GM19438 (cell line): ENCODE data around the gene IGSF9.

Experiments used
- ATAC-seq: cut with Tn5 transposase; IDR thresholded peaks from one replicate; pipeline ENCODE4 v1.9.1; 2021; ENCODE audit warnings: low read depth; ENCODE audit not compliant: unreplicated experiment

IGSF9 gene

DNA sequence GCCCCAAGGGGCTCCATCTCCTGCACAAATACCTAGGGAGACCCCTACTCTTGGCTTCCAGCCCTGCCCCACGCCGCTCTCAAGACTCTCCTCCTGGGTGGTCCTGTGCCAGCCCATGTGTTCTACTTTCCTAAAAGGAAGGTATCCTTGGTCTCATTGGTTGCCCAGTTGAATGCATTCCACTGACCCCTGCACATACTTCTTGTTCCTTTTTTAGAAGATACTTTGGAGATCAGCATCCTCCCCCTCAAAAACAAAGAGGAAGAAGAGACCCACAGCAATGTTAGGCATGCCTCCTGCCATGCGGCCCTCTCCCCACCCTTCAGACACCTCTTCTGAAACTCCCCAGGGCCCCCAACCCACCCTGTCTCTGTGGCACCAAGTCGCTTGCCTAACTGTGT, 4.6 kb upstream of the IGSF9 start:
- ATAC-seq, result no peak

DNA sequence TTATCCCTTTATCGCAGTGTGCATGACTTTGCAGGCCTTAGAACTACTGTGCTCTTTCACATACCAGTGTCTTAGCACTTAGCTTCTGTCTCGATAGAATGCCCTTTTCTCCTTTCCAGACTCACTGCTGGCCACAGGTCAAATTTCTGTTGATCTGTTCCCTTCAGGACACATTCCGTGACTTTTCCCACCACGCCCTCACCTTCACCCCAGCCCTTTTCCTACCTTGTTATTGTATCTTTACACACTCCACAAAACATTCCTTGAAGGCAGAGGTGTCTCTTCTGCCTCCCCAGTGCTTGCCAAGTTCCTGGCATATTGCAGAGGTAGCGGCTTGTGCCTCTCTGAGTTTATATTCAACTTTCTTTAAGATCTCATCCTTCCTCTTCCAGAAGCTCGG, 3.7 kb upstream of the IGSF9 start:
- no peak for ATAC-seq

DNA sequence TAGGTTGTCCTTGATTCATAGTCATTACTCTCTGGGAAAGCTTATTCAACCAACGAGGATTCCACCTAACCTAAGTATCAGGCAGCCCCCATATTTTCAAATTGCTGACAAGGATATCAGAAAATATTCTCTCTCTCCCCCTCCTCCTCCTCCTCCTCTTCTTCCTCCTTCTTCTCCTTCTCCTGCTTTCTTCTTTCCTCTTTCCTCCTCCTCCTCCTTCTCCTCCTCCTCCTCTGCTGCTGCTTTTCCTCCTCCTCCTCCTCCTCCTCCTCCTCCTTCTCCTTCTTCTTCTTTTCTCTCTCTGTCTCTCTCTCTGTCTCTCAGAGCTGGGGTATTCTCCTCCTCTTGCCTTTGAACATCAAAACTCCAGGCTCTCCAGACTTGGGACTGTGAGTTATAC, 2.5 kb upstream of the IGSF9 start:
- no peak for ATAC-seq

DNA sequence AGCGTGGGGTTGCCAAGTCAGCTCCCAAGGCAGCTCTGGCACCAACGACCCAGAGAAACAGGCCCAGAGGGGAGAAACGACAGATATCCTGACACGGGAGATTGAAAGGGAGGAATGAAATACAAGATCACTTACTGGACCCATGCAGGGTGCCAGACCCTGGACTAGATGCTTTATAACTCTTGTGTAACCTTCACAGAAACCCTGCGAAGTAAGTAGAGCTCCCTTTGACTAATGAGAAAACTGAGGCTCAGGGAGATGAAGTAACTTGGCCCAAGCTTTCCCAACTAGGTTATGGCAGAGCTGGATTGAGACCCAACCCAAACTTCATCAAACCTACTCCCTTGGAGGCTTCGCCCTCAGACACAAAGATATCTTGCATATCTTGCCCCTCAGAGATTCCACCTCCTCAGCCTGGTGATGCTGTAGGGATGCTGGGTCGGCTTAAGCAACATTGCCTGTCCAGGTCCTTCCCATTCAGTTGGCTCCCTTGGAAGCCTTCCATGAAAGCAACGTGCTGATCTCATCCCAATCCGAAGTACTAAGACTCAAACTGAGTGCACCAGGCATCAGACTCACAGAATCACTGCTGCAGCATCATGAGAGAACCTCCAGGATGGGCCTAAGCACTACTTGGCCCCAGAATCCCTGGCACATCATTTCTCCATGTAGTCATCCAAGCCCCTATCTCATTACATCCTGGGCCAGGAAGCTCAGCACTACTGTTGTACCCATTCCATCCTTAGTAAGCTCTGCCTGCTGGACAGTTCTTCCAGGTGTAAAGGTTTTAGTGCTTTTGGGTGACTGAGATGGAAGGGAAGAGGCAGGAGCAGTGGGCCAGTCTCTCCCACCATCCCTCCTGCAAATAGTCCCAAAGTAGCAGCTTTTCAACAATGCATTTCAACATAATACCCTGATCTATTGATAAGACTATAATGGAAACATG, 1.1 kb upstream of the IGSF9 start:
- no peak for ATAC-seq

DNA sequence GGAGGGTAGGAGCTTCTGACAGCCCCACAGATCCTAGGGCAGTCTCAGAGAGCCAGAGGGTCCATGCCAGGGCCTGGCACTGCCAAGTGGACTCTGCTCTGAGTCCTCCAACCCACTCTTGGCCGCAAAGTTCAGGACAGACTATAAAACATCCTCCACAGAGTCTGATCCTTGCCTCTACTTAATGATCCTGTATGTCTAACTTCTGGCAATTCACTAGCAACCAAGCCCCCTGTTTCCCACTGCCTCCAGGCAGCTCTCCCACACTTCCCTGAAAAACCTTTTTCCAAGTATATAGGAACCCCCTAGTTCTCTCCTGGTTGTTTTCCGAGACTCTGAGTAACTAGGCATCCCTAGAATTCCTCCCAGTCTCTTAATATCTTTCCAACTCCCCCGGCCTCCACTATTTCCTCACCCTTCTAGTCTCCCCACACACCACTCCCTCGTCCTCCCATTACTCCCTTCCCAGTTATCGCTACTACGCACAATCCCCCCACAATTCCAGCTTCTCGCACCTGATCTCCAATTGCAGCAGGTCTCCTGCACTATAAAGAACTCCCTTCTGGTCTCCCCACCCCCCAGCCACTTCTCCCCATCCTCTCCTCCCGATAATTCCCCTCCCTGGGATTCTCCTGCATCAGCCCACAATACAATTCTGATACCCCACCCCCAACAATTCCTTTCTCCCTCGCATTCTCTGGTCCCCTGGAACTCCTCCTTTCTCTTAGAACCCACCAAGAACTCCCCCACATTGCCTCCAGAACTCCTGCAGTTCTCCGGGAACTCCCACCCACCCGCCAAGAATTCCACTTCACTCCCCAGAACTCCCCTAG, 574 bp downstream of the IGSF9 start:
- no peak for ATAC-seq

DNA sequence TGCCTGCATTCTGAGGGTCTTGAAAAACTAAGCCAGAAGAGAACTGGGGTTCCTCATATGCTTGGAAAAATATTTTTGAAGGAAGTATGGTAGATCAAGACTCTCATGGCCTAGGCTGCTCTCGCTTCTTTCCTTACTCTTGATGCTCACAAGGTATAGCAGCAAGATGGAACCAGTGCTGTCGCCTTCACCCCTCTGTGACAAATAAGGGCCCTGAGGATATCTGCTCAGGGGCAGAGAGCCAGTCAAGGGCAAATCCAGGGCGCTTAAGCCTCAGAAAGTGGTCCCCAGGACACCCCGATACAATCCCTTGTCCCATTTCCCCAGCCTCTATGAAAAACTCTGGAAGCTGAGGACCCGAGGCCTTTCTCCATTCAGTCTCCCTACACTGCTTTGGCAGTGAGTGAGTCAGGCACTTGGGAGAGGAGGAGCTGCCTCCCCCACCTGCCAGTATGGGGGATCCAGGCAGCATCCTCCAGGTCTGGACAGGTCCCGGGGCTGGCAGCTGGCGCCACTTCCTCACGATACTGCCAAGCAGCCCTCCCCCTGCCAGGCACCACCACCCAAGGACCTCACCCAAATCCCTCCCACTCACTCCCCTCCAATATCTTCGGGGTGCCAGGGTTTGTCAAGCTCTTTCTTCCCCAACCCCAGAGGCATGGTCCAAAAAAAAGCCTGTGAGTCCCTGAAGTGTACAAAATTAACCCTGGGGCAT, 1.3 kb downstream of the IGSF9 start:
- no peak for ATAC-seq

DNA sequence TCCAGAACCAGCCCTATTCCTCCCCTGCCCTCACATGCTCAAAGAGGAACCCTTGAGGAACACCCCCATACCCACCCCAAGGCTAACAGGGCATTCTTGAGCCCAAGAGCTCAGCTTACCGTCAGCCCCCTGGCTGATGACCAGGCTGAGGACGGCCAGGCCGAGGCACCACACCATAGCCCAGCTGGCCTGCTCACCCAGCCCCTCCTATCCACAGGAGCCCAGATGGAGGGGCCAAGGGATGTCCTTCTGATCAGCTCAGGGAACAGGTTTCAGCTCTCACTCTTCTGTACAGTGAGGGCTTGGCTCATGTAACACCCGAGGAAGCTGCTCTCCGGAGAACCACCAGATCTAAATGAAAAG, 2.2 kb downstream of the IGSF9 start:
- no peak for ATAC-seq

DNA sequence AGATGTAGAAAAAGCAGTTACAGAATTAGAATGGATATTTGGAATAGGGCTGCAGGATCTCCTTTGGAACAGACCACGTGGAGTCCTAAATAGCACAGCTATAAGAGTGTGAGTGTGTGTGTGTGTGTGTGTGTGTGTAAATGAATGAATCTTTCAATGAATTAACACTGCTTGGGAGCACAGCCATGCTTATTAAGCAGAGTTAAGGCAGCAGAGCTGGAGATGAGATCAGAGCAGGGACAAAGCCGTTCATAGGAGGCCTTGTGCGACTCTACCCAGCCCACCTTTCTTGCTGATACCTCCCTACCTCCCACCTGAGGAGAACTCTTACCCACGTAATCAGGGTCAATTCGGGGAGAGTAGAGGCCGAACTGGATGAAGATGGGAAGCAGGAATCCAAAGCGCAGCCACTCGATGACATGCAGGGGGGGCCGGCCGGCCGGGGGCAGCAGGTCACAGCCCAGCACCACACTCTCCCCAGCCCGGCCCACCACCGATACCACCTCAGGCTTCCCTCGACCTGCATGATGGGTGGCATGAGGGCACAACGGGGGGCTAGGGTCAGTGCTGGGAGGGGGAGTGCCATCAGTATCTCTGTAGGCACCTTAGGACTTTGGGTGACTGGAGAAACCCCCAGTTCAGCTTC, 2.7 kb downstream of the IGSF9 start:
- no peak for ATAC-seq

DNA sequence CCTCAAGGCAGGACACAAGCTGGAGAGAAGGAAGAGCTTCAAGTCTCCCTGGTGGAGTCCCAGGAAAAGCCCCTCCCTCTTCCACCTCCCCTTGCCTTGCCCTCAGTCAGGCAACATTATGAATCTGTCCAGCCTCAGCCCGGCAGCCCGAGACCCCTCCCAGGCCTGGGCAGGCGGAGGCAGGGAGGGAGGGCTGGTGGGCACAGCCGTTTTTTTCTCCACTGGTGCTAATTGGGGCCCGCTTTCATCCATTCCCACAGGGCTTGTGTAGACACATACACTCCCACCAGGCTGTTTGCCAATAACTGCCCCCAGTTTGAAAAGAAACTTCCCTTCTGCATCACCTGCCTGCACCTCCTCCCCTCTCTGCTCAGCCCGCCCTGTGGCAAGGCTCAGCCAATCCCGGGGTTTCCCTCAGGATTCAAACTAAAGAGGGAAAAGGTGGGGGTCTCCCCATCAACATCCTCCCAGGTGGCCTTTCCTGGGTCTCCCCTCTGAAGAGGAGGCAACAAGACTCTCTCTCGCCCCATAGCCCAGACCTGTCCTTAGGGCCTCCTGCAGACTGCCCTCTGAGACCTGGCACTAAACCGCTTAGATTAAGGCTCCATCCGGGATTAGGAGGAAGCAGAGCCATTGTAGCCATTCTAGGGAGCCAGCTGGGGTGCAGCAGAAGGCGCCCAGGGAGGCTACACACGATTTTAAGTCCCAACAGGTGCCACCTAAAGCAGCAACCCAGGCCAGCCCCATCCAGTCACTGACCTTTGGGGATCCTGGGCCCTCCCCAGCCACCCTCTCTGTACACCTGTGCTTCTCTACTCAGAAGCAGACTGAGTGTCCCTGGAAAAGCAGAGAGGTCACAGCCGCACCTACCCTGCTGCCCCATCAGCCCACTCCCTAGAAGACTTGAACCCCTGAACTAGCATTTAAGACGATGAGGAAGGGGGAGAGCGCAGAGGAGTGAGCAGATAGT, 3.5 kb downstream of the IGSF9 start:
- no peak for ATAC-seq

DNA sequence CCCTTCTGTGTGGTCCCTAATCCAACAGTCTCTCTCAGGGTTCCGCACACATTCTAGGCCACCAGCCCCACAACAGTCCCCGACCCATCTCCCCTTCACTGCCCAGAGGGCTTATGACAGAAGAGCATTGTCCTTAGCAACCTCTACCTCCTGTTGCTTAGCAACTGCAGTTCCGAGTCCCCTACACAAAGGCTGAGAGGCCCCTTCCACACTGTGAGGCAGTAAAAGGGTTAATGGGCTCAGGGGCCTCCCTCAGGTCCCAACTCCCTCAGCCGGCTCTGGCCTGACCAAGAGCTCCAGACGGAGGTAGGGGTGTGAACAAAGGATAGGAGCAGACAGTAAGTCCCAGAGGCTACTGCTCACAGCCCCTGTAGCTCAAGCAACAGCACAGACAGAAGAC, 4.3 kb downstream of the IGSF9 start:
- ATAC-seq, result no peak

DNA sequence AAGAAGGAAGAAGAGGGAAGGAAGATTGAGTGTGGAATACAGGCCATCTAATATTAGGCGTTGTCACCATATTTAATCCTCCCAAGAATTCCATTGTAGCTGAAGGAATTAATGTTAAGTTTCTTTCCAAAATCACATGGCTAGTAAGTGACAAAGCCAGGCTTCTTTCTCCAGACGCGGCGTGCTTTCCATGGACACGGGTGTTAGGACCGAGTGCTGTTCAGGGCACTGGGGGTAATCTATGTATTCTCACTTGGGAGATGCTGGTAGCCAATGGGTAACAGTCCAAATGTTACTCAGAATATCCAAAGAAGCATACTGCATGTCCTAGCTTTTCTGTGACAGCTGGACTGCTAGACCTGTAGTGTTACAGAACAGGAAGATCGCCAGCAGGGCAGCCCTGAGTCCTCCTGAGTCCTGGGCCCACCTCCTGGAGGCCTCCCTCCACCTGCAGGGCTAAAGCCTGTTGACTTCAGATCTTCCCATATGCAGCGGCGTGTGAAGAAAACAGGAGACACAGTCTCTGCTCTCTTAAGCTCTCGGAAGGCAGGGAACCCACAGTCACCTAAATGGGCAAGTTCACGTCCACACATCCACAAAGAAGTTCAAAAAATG, 5.3 kb downstream of the IGSF9 start:
- ATAC-seq, result no peak

DNA sequence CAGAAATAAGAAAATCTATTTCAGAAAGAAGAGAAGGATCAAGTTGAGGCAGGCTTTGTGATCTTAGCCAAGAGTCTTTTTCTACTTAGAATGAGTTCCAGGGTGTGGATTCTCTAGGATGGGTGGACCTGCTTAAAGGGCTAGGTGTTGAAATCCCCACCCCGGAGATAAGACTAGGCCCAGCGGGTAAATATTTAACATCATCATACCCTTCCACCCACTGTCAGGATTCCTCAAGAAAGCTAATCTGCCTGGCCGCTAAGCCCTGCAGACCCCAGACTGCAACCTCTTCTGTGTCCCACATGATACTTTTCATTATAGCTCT, 5.8 kb downstream of the IGSF9 start:
- no peak for ATAC-seq

DNA sequence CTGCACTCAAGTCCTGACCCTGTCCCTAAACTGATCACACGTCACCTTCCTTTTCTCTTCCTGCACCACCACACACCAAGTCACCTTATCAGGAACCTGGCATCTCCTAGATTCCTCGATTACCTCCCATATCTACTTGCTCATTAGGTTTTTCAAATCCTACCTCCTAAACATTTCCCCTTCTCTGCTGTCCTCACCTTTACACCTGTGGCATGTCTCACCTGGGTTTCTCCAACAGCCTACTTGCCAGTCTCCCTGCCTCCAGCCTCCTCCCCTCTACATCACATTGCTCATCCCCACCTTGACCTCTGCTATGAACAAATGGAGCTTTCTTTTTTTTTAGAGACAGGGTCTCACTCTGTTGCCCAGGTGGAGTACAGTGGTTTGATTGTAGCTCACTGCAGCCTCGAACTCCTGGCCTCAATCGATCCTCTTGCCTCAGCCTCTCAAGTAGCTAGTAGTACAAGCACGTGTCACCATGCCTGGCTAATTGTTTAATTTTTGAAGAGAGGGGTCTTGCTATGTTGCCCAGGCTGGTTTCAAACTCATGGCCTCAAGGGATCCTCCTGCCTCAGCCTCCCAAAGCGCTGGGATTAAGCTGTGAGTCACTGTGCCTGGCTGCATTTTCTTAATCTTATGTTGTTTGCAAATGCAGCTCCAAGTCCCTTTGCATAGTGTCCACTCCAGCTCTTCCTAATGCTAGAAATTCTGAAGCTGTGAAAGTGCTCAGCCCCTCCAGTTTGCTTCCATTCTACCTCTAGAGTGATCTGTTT, 6.3 kb downstream of the IGSF9 start:
- no peak for ATAC-seq

DNA sequence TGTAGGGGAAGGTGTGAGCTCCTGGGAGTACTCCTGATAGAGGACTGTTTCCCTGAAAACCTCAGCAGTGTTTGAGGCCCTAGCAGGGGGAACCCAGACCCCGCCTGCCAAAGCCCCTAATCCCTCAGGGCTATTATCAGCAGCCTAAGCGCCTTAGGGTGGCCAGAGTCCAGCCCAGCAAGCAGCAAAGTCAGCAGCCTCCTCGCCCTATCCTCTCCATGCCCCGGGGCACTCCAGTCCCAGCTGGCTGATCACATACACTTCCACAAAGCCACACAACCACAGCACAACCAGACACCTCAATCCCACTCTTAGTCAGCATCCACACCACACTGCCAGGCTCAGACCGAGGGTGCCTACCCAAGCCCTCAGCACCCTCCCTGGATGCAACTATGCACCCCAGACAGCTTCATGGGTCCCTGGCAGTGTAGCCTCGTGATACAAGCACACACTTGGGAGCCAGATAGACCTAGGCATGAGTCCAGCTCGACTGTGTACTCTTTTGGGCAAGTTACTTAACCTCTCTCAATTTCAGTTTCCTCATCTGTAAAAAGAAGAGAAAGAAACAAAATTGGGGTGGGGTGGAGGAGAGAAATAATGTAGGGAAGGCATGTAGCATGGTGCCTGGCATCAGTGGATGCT, 7.1 kb downstream of the IGSF9 start:
- ATAC-seq, result no peak

DNA sequence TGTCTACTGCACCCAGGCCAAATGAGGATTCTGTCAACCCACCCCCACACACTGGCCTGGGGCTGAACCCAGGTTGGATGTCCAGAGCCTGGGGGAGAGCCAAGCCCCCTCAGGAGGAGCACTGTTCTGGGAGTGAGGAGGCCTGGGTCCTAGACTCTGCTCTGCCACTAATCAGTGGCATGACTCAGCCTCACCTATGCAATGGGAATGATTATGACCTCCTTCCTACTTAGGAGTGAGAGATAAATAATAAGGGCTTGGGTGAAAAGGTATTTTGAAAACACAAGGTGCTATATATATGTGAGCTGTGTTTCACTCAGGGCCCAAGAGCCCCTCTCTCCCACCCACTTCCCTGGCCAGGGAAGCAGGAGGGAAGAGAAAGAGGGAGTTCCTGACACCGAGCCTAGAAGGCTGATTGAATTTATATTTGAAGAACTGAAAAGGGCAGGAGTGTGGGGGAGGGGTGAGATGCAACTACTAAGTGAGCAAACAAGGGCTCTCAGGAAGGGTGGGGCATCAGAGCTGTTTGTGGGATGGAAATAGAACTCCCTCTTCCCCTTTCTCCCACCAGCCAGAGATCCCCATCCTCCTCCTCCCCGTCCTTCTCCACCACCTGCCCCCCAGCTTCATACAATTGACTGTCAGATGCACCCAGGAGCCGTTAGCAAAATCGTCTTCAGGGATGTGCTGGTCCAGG, 8.2 kb downstream of the IGSF9 start:
- no peak for ATAC-seq

DNA sequence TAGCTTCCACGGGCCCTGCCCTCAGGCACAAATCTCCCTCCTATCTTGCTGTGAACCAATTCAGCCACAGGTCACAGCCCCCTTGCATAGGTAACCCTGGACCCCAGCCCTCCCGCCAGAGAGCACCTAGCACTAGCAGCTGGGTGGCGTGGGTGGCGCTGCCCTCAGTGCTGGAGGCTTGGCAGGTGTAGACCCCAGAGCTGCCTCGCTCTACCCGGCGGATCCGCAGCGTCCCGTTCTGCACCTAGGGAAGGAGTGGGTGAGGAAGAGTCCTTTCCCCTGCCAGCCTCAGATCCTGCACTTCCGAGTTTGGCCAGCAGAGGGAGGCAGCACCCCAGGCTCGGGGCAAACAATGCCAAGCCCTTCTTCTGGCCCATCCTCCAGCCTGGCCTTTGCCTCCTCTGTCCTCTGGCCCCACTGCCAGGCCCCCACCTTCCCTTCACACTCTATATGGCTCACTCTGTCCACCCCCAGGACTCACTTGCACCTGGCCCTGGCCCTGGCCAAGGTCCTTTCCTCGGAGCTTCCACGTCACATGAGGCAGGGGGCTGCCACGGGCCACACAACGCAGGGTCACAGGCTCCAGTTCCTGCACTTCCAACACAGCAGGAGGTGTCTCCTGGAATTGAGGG, 9.0 kb downstream of the IGSF9 start:
- ATAC-seq, result no peak

DNA sequence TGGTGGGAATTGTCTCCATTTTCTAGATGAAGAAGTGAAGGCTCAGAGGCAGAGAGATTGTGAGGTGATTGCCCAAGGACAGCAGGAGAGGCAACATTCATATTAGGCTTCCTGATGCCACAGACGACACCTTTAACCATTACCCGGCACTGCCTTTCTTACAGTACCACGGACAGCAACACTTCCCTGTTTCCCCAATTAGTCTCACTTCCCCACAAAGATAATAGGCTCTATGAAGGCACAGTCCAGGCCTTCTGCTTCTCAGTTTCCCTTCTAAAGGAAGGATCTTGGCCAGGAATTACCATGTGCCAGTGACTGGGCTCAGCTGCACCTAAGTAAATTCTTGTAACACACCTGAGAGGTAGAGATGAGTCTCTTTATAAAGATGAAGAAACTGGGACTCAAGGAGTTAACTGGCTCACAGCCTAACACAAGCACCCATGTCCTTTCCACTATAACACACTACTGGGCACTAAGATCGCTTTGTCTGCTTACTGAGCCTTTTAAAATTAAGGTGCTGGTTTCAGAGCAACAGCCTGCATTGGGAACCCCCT, 9.6 kb downstream of the IGSF9 start:
- no peak for ATAC-seq
